Activated T-cell treated with anti-CD3 and anti-CD28 coated beads for 24 hours (primary cell): ENCODE measurements around the gene FGA.

Experiments used
- DNase-seq: peaks from one replicate; pipeline ENCODE4 v3.0.0-alpha.2; 2020; ENCODE audit warnings: low read depth

Gene FGA

DNA sequence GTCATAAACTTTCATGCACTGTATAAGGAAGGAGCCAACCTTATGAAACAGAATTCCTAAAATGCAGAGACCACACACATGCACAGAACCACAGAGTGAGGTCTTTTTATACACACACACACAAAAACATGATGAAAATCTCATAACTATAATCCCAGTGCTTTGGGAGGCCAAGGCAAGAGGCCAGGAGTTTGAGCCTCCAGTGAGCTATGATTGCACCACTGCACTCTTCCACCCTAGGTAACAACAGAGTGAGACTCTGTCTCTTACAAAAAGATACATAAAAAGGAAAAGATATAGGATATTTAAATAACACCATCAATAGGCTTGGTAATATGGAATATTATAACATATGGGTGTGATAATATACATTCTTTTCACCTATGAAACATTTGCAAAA, 10.6 kb downstream of the FGA start:
- no peak for DNase-seq

DNA sequence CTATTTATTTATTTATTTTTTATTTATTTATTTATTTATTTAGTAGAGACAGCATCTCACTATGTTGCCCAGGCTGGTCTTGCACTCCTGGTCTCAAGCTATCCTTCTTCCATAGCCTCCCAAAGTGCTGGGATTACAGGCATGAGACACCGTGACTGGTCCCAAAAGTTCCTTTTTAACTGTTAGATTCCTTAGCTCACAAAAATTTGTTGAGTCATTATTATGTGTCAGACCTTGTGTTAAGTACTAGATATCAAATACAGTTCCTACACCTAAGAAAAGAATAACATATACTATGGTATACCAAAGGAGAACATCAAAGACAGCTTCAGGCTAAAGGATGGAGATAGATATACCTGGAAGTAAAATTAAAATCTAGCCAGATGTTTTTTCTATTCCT, 11.6 kb downstream of the FGA start:
- no peak for DNase-seq

DNA sequence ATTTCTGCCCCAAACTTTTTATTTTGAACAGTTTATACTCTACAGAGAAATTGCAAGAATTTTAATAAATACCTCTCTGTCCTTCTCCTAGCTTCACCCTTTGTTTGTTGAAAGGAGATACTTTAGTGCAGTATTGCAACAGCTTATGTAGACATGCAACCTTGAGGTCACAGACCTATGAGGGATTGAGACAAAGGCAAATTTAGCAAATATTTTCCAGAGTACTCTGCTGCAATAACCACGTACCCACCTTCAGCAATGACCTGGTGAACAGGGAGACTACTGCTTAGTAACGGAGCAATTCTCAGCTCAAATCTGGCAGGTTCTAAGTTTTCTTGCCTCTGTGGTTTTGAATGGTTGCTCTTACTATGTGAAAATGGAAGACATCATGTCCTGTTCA, 13.2 kb downstream of the FGA start:
- DNase-seq: no peak

DNA sequence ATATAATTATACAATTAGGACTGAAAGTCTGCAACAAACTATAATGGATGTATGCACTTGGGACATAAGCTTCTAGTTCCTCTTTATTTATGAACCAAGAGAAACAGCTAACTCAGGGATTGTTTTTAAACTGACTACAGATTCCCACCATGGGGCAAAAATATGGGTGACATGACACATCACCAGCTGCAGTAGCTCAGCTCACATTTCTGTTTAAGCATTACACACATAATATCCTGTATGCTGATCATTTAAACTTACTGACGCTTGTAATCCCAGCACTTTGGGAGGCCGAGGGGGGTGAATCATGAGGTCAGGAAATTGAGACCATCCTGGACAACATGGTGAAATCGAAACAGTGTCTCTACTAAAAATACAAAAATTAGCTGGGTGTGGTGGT, 16.2 kb downstream of the FGA start:
- DNase-seq: no peak

GRCh38 chr4:154573190-154573870, 17.2 kb downstream of the FGA start:
- no peak for DNase-seq

DNA sequence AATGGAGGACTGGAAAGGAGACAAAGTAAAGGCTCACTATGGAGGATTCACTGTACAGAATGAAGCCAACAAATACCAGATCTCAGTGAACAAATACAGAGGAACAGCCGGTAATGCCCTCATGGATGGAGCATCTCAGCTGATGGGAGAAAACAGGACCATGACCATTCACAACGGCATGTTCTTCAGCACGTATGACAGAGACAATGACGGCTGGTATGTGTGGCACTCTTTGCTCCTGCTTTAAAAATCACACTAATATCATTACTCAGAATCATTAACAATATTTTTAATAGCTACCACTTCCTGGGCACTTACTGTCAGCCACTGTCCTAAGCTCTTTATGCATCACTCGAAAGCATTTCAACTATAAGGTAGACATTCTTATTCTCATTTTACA, 21.0 kb downstream of the FGA start:
- no peak for DNase-seq

DNA sequence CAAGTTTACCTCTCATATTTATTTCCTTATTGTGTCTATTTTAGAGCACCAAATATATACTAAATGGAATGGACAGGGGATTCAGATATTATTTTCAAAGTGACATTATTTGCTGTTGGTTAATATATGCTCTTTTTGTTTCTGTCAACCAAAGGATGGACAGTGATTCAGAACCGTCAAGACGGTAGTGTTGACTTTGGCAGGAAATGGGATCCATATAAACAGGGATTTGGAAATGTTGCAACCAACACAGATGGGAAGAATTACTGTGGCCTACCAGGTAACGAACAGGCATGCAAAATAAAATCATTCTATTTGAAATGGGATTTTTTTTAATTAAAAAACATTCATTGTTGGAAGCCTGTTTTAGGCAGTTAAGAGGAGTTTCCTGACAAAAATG, 21.5 kb downstream of the FGA start:
- no peak for DNase-seq

DNA sequence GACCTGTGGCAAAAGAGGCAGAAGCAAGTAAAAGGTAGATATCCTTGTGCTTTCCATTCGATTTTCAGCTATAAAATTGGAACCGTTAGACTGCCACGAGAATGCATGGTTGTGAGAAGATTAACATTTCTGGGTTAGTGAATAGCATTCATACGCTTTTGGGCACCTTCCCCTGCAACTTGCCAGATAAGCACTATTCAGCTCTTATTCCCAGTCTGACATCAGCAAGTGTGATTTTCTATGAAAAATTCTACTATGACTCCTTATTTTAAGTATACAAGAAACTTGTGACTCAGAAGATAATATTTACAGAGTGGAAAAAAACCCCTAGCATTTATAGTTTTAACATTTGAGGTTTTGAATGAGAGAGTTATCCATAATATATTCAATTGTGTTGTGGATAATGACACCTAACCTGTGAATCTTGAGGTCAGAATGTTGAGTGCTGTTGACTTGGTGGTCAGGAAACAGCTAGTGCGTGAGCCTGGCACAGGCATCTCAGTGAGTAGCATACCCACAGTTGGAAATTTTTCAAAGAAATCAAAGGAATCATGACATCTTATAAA, 23.8 kb downstream of the FGA start:
- no peak for DNase-seq

DNA sequence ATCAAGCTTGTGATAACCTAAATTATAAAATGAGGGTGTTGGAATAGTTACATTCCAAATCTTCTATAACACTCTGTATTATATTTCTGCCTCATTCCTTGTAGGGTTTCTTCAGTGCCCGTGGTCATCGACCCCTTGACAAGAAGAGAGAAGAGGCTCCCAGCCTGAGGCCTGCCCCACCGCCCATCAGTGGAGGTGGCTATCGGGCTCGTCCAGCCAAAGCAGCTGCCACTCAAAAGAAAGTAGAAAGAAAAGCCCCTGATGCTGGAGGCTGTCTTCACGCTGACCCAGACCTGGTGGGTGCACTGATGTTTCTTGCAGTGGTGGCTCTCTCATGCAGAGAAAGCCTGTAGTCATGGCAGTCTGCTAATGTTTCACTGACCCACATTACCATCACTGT, 24.8 kb downstream of the FGA start:
- DNase-seq: no peak

GRCh38 chr4:154564311-154564710, 26.2 kb downstream of the FGA start:
- no peak for DNase-seq

GRCh38 chr4:154562697-154563254, 27.8 kb downstream of the FGA start, which contains the start of gene FGB:
FGB (plus strand) TSS chr4:154563011; CDS start chr4:154563019, 8 bp downstream.
- no peak for DNase-seq

DNA sequence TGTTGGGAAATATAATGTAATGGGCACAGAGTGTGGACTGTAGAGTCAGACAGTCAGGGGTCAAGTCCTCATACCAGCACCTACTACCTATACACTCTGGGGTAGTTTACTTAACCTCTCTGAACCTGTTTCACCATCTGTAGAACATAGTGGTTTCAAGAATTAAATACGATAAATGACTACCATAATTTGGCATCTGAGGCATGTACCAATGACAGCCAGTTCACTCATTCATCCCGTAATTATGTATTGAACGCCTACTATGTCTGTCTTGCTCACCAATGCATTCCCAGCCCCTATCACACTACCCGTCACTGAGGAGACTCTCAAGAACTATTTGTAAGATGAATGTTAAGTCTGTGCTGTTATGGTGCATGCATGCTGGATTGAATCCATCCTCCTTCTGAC, 29.7 kb downstream of the FGA start:
- no peak for DNase-seq

GRCh38 chr4:154560419-154560801, 30.1 kb downstream of the FGA start:
- DNase-seq: no peak

- DNase-seq: no peak
These were observed 30.8 kb downstream of the FGA start for GRCh38 chr4:154559494-154560418.

DNA sequence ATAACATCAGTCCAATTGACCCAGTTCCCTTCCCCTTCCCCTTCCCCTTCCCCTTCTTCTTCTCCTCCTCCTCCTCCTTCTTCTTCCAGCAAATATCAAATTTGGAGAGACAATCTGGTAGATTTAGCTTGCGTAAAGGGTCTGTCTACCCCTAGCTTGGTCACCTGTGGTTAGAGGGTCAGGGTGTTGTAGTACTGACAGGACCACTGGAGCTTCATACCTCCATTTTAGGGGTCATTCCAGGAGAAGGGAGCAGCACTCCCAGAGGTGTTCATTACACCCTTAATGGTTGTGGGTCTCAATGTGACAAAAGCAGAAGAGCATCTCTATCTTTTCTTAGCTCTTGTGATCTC, 31.4 kb downstream of the FGA start:
- no peak for DNase-seq

GRCh38 chr4:154551872-154552686, 38.5 kb downstream of the FGA start:
- DNase-seq: peak; percentile 68

- DNase-seq: peak; percentile 96
These were observed 40.4 kb downstream of the FGA start, which contains the start of gene PLRG1 for GRCh38 chr4:154549894-154550790. PLRG1 (minus strand) TSS chr4:154550400; CDS start chr4:154550308, 92 bp downstream.

DNA sequence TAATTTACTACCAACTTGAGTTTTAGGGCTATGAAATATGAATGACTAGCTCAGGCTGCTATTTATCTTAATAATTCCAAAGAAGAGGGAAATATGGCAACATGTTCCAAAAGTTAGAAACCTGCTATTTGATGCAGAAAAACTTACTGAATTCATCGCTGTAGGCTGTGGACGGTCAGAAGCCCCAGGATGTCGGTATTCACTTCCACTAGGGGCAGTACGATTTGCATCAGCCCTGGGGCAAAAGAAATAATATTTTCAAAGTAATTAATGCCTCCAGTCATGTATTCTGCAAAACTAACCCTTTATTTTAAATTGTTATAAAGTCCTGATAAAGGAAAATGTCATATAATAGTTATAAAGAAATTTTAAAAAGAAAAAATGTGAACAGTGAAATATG, 44.9 kb downstream of the FGA start:
- DNase-seq: no peak

GRCh38 chr4:154542271-154542879, 48.2 kb downstream of the FGA start:
- no peak for DNase-seq
